ENCODE data around the gene MRAS. TPM values are rescaled to one million over a fixed set of nuclear protein-coding genes. Genes with fewer than 3 reads are reported as not detected.
A peak's percentile ranks its signal among the peaks of the same experiment; 100 is the strongest.
"Not testable (repeated sequence)": the region's sequence is repeated elsewhere in the genome, so short reads cannot be mapped to it uniquely, and the experiment has no call there.

Gene MRAS
- polyA plus RNA-seq, 1 donor (not counting 4 experiments of a cell fraction or from before 2014, with no cell fraction given) = 7.7 TPM

- no peak for TF ChIP-seq CTCF (optimal IDR thresholded peaks at IDR 0.05 in 1 of 3, IDR thresholded peaks at IDR 0.05 in 1 of 3, conservative IDR thresholded peaks at IDR 0.05 in 1 of 3; ENCODE audit: extremely low read depth in 1 of 3, insufficient read depth in 2 of 3, low read length in 3 of 3)
- no peak for TF ChIP-seq EZH2 (IDR thresholded peaks at IDR 0.05; ENCODE audit: low read length)
- H3K4me2 ChIP-seq (ENCODE audit: control insufficient read depth, extremely low read depth, insufficient read depth, low read depth, low read length) = peak overlapping the region; percentile 14
- peak overlapping the region; percentile 52 for H2AFZ ChIP-seq (ENCODE audit: control insufficient read depth, low read length)
- H3K79me2 ChIP-seq (ENCODE audit: control insufficient read depth, insufficient read depth, low read length) = no peaks in the 10 kb centered on the region
- no peak overlapping the region for H3K9ac ChIP-seq (ENCODE audit: control insufficient read depth, extremely low read depth, insufficient read depth, low read length)
- no peaks in the 10 kb centered on the region for H4K20me1 ChIP-seq (ENCODE audit: control insufficient read depth, extremely low read depth, insufficient read depth, low read length)
- no peaks in the 10 kb centered on the region for H3K36me3 ChIP-seq (ENCODE audit: control insufficient read depth in 2 of 2, extremely low read depth in 1 of 2, insufficient read depth in 2 of 2, low read length in 2 of 2)
- DNase-seq (ENCODE audit: low read depth, low spot score) (peak; percentile 11), FAIRE-seq (no peak)
- H3K27ac ChIP-seq (ENCODE audit: control insufficient read depth, insufficient read depth, low read length) = no peak overlapping the region
- H3K27me3 ChIP-seq (ENCODE audit: control insufficient read depth, extremely low read depth, insufficient read depth, low read length) = no peaks in the 10 kb centered on the region
- no peaks in the 10 kb centered on the region for H3K9me1 ChIP-seq (ENCODE audit: control insufficient read depth, extremely low read depth, insufficient read depth, low read length)
- H3K4me1 ChIP-seq (ENCODE audit: control insufficient read depth, extremely low read depth, insufficient read depth, low read length) = peaks cover 21% of the 10 kb centered on the region
- no peak overlapping the region for H3K4me3 ChIP-seq (ENCODE audit: control insufficient read depth in 2 of 3, extremely low read depth in 1 of 3, insufficient read depth in 2 of 3, low read depth in 1 of 3, low read length in 3 of 3)
- no peaks in the 10 kb centered on the region for H3K9me3 ChIP-seq (ENCODE audit: control insufficient read depth, low read depth, low read length)
- dilution Hi-C loops (cut with MboI; ENCODE audit: extremely low pct_ligation_motif_present, low sequenced_read_pairs) = no loop called here
These were observed 104.1 kb downstream of the MRAS start for GRCh38 chr3:138452436-138452835.

- H3K4me2 ChIP-seq (ENCODE audit: control insufficient read depth, extremely low read depth, insufficient read depth, low read depth, low read length); dilution Hi-C loops (cut with MboI; ENCODE audit: extremely low pct_ligation_motif_present, low sequenced_read_pairs); H2AFZ ChIP-seq (ENCODE audit: control insufficient read depth, low read length); H3K9ac ChIP-seq (ENCODE audit: control insufficient read depth, extremely low read depth, insufficient read depth, low read length); H3K27ac ChIP-seq (ENCODE audit: control insufficient read depth, insufficient read depth, low read length); H3K36me3 ChIP-seq (ENCODE audit: control insufficient read depth in 2 of 2, extremely low read depth in 1 of 2, insufficient read depth in 2 of 2, low read length in 2 of 2); H4K20me1 ChIP-seq (ENCODE audit: control insufficient read depth, extremely low read depth, insufficient read depth, low read length); H3K27me3 ChIP-seq (ENCODE audit: control insufficient read depth, extremely low read depth, insufficient read depth, low read length); FAIRE-seq; H3K9me1 ChIP-seq (ENCODE audit: control insufficient read depth, extremely low read depth, insufficient read depth, low read length); H3K4me3 ChIP-seq (ENCODE audit: control insufficient read depth in 2 of 3, extremely low read depth in 1 of 3, insufficient read depth in 2 of 3, low read depth in 1 of 3, low read length in 3 of 3); H3K79me2 ChIP-seq (ENCODE audit: control insufficient read depth, insufficient read depth, low read length); H3K9me3 ChIP-seq (ENCODE audit: control insufficient read depth, low read depth, low read length); DNase-seq (ENCODE audit: low read depth, low spot score): not testable (repeated sequence)
- peaks cover 21% of the 10 kb centered on the region for H3K4me1 ChIP-seq (ENCODE audit: control insufficient read depth, extremely low read depth, insufficient read depth, low read length)
These were observed 105.6 kb downstream of the MRAS start for GRCh38 chr3:138453940-138454339.

Other genes starting within 250 kb of the MRAS start
- gene DZIP1L, start 233.0 kb upstream of the MRAS start, polyA plus RNA-seq = 1.3 to 1.9 TPM (median 1.7 TPM) in 3 replicates
- not detected in 3 replicates for gene A4GNT, start 216.2 kb upstream of the MRAS start, polyA plus RNA-seq
- gene DBR1, start 173.7 kb upstream of the MRAS start, polyA plus RNA-seq = 9.9 to 16.2 TPM (median 14.0 TPM) in 3 replicates
- gene ARMC8, start 161.3 kb upstream of the MRAS start, polyA plus RNA-seq = 50.8 to 66.1 TPM (median 51.3 TPM) in 3 replicates
- 0.05 TPM in 1 of 3 replicates, not detected in the others for gene NME9, start 18.7 kb upstream of the MRAS start, polyA plus RNA-seq
- gene ESYT3, start 86.0 kb downstream of the MRAS start, polyA plus RNA-seq = 0.49 to 0.63 TPM (median 0.62 TPM) in 3 replicates
- 3.8 to 11.4 TPM (median 6.2 TPM) in 3 replicates for gene CEP70, start 245.7 kb downstream of the MRAS start, polyA plus RNA-seq